ENCODE data around the gene ADARB2. TPM values are rescaled to one million over a fixed set of nuclear protein-coding genes. Genes with fewer than 3 reads are reported as not detected.

ADARB2 gene
- total and polyA plus RNA-seq, 2 donors (not counting 1 experiment from before 2014, with no cell fraction given), result not detected

DNA sequence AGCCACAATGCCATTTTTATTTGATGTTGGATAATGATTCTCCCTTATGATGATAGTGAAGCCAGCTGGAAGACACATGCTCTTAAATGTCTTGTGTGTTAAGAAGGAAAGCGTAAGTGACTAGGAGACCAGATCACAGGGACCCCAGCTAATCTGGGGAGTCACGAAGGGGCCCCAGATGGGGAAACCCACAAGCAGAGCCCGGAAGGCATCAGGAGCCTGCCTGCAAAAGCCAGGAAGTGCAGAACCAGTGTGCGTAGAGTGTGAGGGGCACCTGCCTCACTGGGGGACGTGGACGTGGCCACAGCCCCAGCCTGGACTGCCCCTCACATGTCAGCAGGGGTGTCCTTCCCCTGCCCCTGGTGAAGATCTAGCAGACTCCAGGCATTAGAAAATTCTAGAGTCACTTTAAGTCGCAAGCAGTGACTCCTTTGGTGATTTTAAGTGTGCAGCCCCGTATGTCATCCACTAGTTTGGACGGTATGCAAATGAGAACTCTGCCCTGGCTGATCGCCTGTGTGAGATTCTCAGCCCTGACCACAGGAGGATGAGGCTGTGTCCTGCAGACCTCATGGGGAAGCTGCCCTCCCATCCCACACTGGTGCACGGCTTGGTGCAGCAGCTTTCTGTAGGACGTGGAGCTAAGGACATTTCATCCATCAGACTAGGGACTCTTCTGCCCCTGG, 438.1 kb downstream of the ADARB2 start:
- Histone ChIP-seq H3K27me3 (ENCODE audit: control insufficient read depth, insufficient read depth, low read length) (no peaks in the 10 kb centered on the region), H3K9ac (ENCODE audit: insufficient read depth, low read length) (no peak overlapping the region), H3K27ac (ENCODE audit: insufficient read depth, low read length) (no peak overlapping the region), H4K20me1 (ENCODE audit: control insufficient read depth, extremely low read depth, insufficient read depth, low read length) (no peaks in the 10 kb centered on the region), H3K4me2 (ENCODE audit: extremely low read depth, insufficient read depth, low read length) (no peak overlapping the region), H3K4me3 (replicated peaks in 1 of 4; ENCODE audit: control extremely low read depth in 1 of 4, insufficient read depth in 1 of 4, low read depth in 3 of 4, low read length in 4 of 4) (no peak overlapping the region), H3K79me2 (ENCODE audit: control insufficient read depth, insufficient read depth, low read length) (no peaks in the 10 kb centered on the region), H3K4me1 (ENCODE audit: control insufficient read depth, extremely low read depth, insufficient read depth, low read length) (no peaks in the 10 kb centered on the region), H2AFZ (ENCODE audit: low read length) (no peak overlapping the region), H3K36me3 (ENCODE audit: control insufficient read depth, insufficient read depth, low read length) (no peaks in the 10 kb centered on the region), H3K9me3 (ENCODE audit: control insufficient read depth, insufficient read depth, low read depth, low read length) (no peaks in the 10 kb centered on the region)
- TF ChIP-seq, protein P1, sequence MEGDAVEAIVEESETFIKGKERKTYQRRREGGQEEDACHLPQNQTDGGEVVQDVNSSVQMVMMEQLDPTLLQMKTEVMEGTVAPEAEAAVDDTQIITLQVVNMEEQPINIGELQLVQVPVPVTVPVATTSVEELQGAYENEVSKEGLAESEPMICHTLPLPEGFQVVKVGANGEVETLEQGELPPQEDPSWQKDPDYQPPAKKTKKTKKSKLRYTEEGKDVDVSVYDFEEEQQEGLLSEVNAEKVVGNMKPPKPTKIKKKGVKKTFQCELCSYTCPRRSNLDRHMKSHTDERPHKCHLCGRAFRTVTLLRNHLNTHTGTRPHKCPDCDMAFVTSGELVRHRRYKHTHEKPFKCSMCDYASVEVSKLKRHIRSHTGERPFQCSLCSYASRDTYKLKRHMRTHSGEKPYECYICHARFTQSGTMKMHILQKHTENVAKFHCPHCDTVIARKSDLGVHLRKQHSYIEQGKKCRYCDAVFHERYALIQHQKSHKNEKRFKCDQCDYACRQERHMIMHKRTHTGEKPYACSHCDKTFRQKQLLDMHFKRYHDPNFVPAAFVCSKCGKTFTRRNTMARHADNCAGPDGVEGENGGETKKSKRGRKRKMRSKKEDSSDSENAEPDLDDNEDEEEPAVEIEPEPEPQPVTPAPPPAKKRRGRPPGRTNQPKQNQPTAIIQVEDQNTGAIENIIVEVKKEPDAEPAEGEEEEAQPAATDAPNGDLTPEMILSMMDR (conservative IDR thresholded peaks at IDR 0.05 in 1 of 2, IDR thresholded peaks at IDR 0.05 in 1 of 2; ENCODE audit: low read depth in 1 of 2, low read length in 2 of 2), result no peak
- no peak for TF ChIP-seq EZH2 (IDR thresholded peaks at IDR 0.05; ENCODE audit: low read length, missing control alignments)
- DNase-seq (ENCODE audit: low read depth in 2 of 2), result no peak

DNA sequence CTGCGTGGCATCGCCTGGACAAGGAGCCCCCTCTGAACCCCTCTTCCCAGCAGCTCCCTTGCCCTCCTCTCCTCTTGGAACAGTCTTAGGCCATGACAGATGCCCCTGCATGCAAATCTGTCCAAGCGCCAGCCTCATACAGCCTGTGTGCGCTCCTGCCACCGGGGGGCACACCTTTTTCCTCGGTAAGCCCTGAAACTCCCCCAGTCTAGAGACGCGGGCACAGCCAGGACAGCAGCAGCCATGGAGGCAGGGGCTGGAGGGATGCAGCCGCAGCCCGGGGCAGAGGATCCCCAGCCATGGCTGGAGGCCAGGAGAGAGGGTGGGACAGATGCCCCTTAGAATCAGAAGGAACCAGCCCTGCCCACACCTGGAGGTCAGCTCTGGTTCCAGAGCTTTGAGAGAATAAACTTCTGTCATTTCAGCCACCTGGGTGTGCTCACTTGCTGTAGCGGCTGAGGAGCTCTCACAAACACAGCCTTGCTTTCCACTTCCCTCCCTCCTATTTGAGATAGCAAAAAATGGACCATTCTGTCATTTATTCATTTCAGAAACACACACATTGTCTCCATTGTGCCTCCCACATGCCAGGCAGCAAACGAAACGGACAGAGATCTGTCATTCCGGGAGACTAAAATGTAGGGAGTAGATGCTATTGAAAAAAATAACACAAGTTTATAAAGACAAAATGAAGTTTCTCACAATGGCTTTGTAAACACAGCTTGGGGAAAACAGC, 439.6 kb downstream of the ADARB2 start:
- no peaks in the 10 kb centered on the region for H3K36me3 ChIP-seq (ENCODE audit: control insufficient read depth, insufficient read depth, low read length)
- H4K20me1 ChIP-seq (ENCODE audit: control insufficient read depth, extremely low read depth, insufficient read depth, low read length), result no peaks in the 10 kb centered on the region
- no peaks in the 10 kb centered on the region for H3K9me3 ChIP-seq (ENCODE audit: control insufficient read depth, insufficient read depth, low read depth, low read length)
- H3K9ac ChIP-seq (ENCODE audit: insufficient read depth, low read length), result no peak overlapping the region
- H3K27me3 ChIP-seq (ENCODE audit: control insufficient read depth, insufficient read depth, low read length), result no peaks in the 10 kb centered on the region
- no peaks in the 10 kb centered on the region for H3K4me1 ChIP-seq (ENCODE audit: control insufficient read depth, extremely low read depth, insufficient read depth, low read length)
- no peak for DNase-seq (ENCODE audit: low read depth in 2 of 2)
- no peaks in the 10 kb centered on the region for H3K79me2 ChIP-seq (ENCODE audit: control insufficient read depth, insufficient read depth, low read length)
- TF ChIP-seq, protein P1 (conservative IDR thresholded peaks at IDR 0.05 in 1 of 2, IDR thresholded peaks at IDR 0.05 in 1 of 2; ENCODE audit: low read depth in 1 of 2, low read length in 2 of 2), result no peak
- TF ChIP-seq EZH2 (IDR thresholded peaks at IDR 0.05; ENCODE audit: low read length, missing control alignments), result no peak
- H3K4me2 ChIP-seq (ENCODE audit: extremely low read depth, insufficient read depth, low read length), result no peak overlapping the region
- no peak overlapping the region for H3K27ac ChIP-seq (ENCODE audit: insufficient read depth, low read length)
- no peak overlapping the region for H2AFZ ChIP-seq (ENCODE audit: low read length)
- H3K4me3 ChIP-seq (replicated peaks in 1 of 4; ENCODE audit: control extremely low read depth in 1 of 4, insufficient read depth in 1 of 4, low read depth in 3 of 4, low read length in 4 of 4), result no peak overlapping the region

DNA sequence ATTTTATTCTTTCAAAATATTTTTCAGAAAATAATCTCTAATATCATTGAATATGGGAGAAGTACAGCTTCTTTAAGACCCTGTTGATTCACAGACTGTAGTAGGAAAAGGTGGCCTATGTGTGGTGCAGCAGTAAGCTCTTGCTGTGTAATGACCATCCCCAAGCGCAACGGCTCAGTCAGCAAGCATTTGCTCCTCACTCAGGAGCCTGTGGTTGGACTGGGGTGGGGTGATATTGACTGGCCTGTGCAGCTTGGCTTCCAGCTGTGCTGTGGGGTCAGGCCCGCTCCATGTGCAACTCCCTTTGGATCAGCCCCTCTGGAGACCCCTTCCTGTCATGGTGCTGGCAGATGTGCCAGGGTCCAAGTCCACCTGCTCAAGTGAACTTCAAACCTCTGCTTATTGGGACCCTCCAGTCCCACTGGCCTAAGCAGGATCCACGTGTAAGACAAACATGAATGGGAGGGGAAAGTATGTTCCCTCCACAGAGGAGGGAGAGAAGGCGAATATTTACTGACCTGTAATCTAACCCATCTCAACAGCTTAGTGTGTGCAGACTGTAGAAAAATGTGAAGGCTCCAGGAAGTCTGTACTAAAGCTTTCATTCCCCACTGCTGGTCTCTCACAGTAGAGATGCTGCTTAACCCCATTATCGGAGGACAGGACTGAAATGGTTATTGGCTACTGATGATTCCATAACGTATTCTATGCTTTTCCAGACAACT, 441.4 kb downstream of the ADARB2 start:
- no peaks in the 10 kb centered on the region for H3K4me1 ChIP-seq (ENCODE audit: control insufficient read depth, extremely low read depth, insufficient read depth, low read length)
- H3K9ac ChIP-seq (ENCODE audit: insufficient read depth, low read length), result no peak overlapping the region
- no peaks in the 10 kb centered on the region for H3K27me3 ChIP-seq (ENCODE audit: control insufficient read depth, insufficient read depth, low read length)
- no peaks in the 10 kb centered on the region for H4K20me1 ChIP-seq (ENCODE audit: control insufficient read depth, extremely low read depth, insufficient read depth, low read length)
- no peak for DNase-seq (ENCODE audit: low read depth in 2 of 2)
- no peaks in the 10 kb centered on the region for H3K9me3 ChIP-seq (ENCODE audit: control insufficient read depth, insufficient read depth, low read depth, low read length)
- no peak overlapping the region for H3K4me3 ChIP-seq (replicated peaks in 1 of 4; ENCODE audit: control extremely low read depth in 1 of 4, insufficient read depth in 1 of 4, low read depth in 3 of 4, low read length in 4 of 4)
- H3K4me2 ChIP-seq (ENCODE audit: extremely low read depth, insufficient read depth, low read length), result no peak overlapping the region
- no peak overlapping the region for H2AFZ ChIP-seq (ENCODE audit: low read length)
- TF ChIP-seq, protein P1 (conservative IDR thresholded peaks at IDR 0.05 in 1 of 2, IDR thresholded peaks at IDR 0.05 in 1 of 2; ENCODE audit: low read depth in 1 of 2, low read length in 2 of 2), result no peak
- no peak for TF ChIP-seq EZH2 (IDR thresholded peaks at IDR 0.05; ENCODE audit: low read length, missing control alignments)
- no peaks in the 10 kb centered on the region for H3K79me2 ChIP-seq (ENCODE audit: control insufficient read depth, insufficient read depth, low read length)
- H3K36me3 ChIP-seq (ENCODE audit: control insufficient read depth, insufficient read depth, low read length), result no peaks in the 10 kb centered on the region
- H3K27ac ChIP-seq (ENCODE audit: insufficient read depth, low read length), result no peak overlapping the region
